Measurements from ENCODE around the gene MYPOP.

Gene MYPOP

GRCh38 chr19:45901912-45902650 is at the start of gene MYPOP:
MYPOP (minus strand) TSS chr19:45902613; CDS start chr19:45901773, 840 bp downstream.
- DNase-seq = no peak

- DNase-seq = no peak
These were observed 45.5 kb upstream of the MYPOP start for GRCh38 chr19:45947926-45948325.

GRCh38 chr19:45940515-45940805 is 38.0 kb upstream of the MYPOP start:
- DNase-seq = no peak

- no peak for DNase-seq
These were observed 37.5 kb upstream of the MYPOP start for GRCh38 chr19:45939792-45940514.

- DNase-seq = no peak
These were observed 36.4 kb upstream of the MYPOP start for GRCh38 chr19:45938733-45939319.

GRCh38 chr19:45935267-45935666 is 32.9 kb upstream of the MYPOP start:
- DNase-seq = no peak

- no peak for DNase-seq
These were observed 32.3 kb upstream of the MYPOP start for GRCh38 chr19:45934551-45935230.

- DNase-seq = no peak
These were observed 31.3 kb upstream of the MYPOP start for GRCh38 chr19:45933759-45934158.

- no peak for DNase-seq
These were observed 28.6 kb upstream of the MYPOP start for GRCh38 chr19:45931055-45931454.

- DNase-seq = no peak
These were observed 26.8 kb upstream of the MYPOP start for GRCh38 chr19:45929247-45929646.

GRCh38 chr19:45927565-45928261 is 25.3 kb upstream of the MYPOP start:
- DNase-seq = peak; percentile 60

- DNase-seq = no peak
These were observed 22.6 kb upstream of the MYPOP start for GRCh38 chr19:45924891-45925447.

- DNase-seq = no peak
These were observed 19.9 kb upstream of the MYPOP start for GRCh38 chr19:45922281-45922680.

- DNase-seq = peak; percentile 18
These were observed 18.0 kb upstream of the MYPOP start for GRCh38 chr19:45920458-45920857.

- no peak for DNase-seq
These were observed 17.3 kb upstream of the MYPOP start for GRCh38 chr19:45919678-45920077.

- DNase-seq = no peak
These were observed 16.3 kb upstream of the MYPOP start for GRCh38 chr19:45918721-45919120.

GRCh38 chr19:45917421-45918091 is 15.1 kb upstream of the MYPOP start:
- DNase-seq = no peak

GRCh38 chr19:45913874-45914830 is 11.7 kb upstream of the MYPOP start, which contains the start of gene NANOS2:
NANOS2 (minus strand) TSS chr19:45914778; CDS start chr19:45914693, 85 bp downstream.
- DNase-seq = no peak

GRCh38 chr19:45911291-45911690 is 8.9 kb upstream of the MYPOP start:
- no peak for DNase-seq

- no peak for DNase-seq
These were observed 6.5 kb upstream of the MYPOP start for GRCh38 chr19:45908956-45909355.

GRCh38 chr19:45906221-45906620 is 3.8 kb upstream of the MYPOP start:
- no peak for DNase-seq

Measured in NCI-H524 treated with DMSO at 0.1 percent for 48 hours (cell line).